NCI-H748 treated with DMSO at 0.1 percent for 48 hours (cell line): ENCODE data around the gene PLEKHN1.
"Not testable (repeated sequence)": the region's sequence is repeated elsewhere in the genome, so short reads cannot be mapped to it uniquely, and the experiment has no call there.

Experiments
- DNase-seq: peaks from one replicate; lab custom pipeline; 2025; lab: John Stamatoyannopoulos, UW

PLEKHN1 gene

DNA sequence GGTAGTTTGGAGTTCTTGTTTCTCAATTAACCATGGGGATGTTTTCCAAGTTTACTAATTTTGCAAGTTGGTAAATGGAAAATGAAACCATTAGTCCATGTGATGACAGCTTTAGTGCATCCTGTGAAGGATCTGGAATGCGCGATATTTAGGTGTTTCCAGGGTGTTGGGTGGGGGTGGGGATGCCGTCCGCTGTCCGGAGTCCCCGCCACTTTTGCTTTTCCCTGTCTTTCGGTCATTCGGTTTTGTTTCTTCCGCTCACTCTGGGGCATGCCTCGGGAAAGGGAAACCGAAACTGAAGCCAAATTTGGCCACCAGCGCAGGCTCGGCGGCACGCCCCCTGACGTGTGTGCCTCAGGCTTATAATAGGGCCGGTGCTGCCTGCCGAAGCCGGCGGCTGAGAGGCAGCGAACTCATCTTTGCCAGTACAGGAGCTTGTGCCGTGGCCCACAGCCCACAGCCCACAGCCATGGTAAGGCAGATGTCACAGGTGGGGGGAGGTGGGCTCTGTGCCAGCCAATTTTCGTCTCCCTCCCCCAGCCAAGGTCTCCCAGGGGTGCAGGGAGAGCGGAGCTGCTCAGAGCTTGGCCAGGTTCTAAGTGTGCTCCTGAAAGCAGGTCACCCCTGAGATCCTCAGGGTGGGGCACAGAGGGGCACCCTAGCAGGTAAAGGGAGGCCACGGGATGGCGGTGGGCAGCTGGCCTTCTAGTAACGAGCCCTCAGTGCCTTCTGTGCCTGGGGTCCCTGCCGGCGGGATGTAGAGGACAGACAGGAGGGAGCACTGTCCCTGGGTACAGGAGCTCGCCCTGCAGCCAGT, 47.0 kb downstream of the PLEKHN1 start, which contains the start of gene ISG15:
ISG15 (plus strand) TSS at position 393 of the 817 bp plus-strand sequence; CDS start at position 470, 77 bp downstream.
- DNase-seq: peak; percentile 35

DNA sequence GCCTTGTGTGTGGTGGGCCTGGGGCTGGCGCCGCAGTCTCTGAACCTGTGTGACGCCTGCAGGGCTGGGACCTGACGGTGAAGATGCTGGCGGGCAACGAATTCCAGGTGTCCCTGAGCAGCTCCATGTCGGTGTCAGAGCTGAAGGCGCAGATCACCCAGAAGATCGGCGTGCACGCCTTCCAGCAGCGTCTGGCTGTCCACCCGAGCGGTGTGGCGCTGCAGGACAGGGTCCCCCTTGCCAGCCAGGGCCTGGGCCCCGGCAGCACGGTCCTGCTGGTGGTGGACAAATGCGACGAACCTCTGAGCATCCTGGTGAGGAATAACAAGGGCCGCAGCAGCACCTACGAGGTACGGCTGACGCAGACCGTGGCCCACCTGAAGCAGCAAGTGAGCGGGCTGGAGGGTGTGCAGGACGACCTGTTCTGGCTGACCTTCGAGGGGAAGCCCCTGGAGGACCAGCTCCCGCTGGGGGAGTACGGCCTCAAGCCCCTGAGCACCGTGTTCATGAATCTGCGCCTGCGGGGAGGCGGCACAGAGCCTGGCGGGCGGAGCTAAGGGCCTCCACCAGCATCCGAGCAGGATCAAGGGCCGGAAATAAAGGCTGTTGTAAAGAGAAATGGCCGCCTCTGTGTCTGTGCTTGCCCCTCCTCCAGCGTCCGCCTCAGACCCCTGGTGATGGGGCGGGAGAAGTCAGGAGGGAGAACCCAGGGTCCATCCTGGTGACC, 47.8 kb downstream of the PLEKHN1 start:
- DNase-seq: no peak

DNA sequence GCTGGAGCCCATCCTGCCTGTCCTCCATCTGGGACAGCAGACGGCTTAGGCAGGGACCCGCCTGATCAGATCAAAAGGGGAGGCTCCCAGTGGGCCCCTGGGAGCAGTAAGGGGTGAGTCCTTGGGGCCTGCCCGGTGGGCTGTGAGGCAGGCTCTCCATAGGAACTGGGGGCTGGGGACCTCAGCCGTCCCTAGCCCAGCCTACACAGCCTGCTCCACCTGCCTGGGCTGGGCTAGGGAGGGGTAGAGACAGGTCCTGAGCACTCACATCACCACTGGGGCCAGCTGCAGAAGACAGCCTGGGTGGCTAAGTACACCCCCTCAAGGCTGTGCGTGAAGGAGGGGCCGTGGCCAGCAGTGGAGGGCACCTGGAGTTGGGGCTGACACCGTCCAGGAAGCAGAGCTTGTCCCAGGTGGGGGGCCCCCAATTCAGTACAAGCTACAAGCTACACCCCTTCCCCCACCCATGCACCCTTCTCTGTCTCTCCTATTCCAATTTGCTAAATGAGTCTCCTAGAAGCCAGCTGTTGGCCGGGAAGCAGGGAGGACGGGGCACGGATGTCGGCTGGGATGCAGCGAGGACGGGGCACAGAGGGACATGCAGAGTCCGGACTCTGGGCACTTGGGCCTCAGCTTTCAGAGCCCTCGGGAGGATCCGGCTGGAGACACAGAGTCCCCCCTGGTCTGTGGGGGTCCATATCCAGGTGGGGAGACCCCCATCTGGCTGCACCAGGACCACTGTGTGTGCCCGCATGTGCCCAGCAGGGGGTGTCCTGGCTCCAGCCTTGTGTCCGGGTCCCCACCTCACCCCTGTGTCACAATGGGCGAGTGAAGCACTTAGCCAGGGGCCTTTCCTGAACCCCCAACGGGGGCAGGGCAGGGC, 48.8 kb downstream of the PLEKHN1 start:
- DNase-seq: no peak

DNA sequence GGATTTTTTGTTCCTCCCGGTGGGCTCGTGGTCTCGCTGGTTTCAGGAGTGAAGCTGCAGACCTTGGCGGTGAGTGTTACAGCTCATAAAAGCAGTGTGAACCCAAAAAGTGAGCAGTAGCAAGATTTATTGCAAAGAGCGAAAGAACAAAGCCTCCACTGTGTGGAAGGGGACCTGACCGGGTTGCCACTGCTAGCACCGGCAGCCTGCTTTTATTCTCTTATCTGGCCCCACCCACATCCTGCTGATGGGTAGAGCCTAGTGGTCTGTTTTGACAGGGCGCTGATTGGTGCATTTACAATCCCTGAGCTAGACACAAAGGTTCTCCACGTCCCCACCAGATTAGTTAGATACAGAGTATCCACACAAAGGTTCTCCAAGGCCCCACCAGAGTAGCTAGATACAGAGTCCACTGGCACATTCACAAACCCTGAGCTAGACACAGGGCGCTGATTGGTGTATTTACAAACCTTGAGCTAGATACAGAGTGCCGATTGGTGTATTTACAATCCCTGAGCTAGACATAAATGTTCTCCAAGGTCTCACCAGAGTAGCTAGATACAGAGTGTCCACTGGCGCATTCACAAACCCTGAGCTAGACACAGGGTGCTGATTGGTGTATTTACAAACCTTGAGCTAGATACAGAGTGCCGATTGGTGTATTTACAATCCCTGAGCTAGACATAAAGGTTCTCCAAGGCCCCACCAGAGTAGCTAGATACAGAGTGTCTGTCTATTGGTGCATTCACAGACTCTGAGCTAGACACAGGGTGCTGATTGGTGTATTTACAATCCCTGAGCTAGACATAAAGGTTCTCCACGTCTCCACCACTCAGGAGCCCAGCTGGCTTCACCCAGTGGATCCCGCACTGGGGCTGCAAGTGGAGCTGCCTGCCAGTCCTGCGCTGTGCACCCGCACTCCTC, 51.4 kb downstream of the PLEKHN1 start:
- DNase-seq: not testable (repeated sequence)

DNA sequence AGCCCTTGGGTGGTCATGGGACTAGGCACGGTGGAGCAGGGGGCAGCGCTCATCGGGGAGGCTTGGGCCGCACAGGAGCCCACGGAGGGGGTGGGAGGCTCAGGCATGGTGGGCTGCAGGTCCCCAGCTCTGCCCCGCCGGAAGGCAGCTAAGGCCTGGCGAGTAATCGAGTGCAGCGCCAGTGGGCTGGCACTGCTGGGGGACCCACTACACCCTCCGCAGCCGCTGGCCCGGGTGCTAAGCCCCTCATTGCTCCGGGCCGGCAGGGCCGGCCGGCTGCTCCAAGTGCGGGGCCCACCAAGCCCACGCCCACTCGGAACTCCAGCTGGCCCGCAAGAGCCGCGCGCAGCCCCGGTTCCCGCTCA, 52.0 kb downstream of the PLEKHN1 start:
- DNase-seq: not testable (repeated sequence)

DNA sequence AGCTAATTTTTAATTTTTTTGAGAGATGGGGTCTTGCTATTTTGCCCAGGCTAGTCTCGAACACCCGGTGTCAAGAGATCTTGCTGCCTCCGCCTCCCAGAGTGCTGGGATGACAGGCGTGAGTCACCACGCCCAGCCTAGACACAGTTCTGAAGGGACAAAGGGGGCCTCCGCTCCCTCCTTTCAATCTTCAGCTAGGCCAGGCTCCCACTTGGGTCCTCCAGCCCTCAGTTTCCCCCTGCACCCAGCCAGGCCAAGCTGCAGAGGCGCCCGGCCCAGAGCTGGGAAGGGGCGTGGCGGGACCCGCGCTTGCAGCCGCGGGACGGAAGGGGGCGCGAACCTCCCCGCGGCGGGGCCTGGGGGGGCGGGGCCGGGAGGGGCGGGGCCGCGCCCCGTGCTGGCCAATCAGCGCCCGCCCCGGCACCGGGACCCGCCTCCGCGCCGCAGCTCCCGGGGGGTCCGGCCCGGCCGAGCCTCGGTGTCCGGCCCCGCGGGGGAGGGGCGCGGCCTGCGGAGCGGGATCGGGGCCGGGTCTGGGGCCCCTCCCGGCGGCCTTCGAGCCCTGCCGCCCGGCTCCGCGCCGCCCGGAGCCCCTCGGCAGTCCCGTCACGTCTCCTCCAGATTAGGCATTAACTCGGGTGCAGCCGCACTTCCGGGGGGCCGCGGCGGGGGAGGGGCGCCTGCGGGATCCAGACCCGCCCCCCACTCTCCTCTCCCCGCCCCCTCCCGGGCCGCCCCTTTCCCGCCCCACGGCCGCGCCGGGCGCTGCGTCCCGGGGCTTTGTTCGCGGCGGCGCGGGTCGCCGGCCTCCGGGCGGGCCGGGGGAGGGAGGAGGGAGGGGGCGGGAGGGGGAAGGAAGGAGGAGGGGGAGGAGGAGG, 53.1 kb downstream of the PLEKHN1 start:
- peak; percentile 8 for DNase-seq

DNA sequence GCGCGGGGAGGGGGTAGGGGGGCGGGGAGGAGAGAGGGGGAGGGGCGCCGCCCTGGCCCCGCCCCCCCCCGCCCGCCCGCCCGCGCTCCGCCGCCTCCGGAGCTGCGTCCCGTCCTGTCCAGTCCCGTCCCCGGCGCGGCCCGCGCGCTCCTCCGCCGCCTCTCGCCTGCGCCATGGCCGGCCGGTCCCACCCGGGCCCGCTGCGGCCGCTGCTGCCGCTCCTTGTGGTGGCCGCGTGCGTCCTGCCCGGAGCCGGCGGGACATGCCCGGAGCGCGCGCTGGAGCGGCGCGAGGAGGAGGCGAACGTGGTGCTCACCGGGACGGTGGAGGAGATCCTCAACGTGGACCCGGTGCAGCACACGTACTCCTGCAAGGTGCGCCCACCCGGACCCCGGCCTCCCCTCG, 53.7 kb downstream of the PLEKHN1 start, which contains the start of gene AGRN:
AGRN (plus strand) TSS at position 121 of the 405 bp plus-strand sequence; CDS start at position 174, 53 bp downstream.
- no peak for DNase-seq

DNA sequence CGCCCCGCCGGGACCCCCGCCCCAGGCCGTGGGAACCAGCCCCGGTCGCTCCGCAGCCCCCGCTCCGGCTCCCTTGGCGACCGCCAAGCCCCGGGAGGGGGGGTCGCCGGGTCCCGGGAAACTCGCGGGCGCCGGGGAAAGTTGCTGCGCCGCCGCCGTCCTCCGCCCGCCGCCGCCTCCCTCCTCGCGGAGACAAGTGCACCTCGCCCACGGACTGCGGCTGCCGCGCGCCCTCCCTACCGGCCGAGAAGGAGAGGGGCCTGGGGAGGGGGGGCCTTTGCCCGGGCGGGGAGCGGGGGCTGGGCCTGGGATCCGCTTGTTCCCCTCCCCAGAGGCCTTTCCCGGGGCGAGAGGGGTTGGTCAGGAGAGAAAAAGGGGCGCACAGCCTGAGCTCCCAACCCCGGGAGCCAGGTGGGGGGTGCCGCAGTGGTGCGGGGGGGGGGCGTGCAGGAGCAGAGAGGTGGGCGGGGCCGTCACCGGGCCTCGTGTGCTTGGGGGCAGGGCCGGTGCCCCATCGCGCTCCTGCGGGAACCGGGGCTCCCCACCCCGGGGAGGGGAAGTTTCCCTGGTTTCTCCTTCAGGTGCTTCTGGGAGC, 54.2 kb downstream of the PLEKHN1 start:
- no peak for DNase-seq

DNA sequence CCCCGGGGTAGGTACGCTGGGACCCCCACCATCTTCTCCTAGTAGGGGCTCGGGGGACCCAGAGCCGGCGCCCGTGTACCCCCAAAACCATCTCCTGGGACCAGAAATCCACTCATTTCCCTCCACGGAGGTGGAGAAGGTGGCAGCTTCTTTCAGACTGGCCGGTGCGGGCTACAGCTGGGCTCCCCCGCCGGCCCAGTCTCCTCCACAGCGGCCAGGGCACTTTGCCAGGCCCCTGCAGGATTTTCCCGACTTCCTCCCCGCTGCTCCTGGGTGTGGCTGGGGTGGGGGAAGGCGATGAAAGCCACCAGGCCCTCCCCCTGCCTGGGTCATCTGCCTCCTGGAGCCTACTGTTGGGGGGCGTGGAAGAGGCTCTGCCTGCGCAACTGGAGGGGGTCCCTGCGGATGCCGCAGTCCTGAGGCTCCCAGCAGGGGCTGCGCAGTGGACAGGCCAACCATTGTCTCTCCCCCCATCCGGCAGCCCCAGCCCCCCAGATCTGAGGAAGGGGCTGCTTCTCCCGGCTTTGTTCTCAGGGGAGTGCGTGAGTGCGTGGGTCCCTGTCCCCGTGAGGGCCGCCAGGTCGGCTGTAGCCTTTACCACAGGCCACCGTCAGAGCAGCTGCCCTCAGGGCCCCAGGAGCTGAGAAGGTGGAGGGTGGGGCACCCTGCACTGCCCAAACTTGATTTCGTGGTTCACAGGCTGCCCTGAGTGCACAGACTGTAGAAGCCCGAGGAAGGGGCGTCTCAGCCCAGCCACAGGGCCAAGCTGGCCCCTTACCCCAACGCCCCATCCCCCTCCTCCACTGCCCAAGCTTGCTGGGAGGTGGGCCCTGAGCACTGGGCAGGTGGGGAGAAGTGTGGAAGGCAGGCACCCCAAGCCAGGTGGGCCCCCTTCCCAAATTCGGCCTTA, 55.0 kb downstream of the PLEKHN1 start:
- peak; percentile 26 for DNase-seq

DNA sequence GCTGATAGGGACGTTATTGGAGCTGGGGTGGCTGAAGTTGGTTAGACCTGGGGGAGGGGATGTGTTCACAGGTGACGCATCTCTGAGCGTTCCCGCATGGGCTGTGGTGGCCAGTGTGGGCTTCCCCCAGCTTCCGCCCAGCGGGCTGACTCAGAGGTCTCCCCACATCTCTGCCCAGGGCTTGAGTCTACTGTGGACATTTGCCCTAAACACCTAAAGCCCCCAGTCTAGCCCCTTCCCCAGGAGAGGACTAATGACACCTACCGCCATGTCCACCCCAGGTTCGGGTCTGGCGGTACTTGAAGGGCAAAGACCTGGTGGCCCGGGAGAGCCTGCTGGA, 55.6 kb downstream of the PLEKHN1 start:
- no peak for DNase-seq

DNA sequence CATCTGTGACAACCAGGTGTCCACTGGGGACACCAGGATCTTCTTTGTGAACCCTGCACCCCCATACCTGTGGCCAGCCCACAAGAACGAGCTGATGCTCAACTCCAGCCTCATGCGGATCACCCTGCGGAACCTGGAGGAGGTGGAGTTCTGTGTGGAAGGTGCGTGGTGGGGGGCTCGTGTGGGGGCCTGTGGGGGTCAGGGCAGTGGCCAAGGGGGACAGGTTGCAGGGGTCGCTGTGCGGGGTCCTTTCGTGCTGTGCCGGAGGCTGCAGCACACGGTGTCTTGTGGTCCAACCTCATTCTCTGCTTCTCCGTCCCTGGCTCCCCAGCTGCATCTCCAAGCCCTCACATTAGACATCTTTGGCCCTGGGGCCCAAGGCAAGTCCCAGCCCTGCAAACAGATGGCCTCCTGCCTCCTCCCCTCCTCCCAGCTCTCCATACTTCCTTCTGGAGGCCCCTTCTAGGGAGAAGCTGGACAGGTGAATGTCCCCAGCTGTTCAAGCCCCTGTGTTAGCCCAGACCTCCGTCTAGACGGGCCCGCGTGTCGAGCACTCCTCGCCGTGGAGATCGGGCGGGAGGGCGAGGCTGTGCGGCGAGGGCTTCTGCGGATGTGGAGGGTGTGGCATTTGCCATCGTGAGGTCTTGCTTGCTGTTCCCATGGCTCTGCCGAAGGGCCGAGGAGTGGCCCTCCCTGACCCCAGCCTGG, 56.2 kb downstream of the PLEKHN1 start:
- no peak for DNase-seq

DNA sequence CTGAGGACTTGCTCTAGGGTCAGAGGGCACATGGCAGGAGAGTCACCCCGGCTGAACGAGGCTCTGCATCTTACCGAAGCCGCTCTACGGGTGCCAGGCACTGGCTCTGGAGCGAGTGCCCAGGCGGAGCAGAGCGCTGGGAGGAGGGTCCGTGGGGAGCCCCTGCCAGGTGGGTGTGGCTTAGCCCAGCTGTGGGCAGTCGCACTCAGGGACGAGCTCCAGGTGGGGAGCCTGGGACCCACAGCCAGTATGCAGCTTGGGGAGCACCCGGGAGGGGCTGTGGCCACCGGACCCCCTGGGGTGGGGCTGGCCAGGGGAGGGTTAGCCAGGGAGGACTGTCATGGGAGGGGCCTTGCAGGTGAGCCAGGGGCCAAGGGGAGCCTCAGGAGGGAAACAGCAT, 57.4 kb downstream of the PLEKHN1 start:
- no peak for DNase-seq

DNA sequence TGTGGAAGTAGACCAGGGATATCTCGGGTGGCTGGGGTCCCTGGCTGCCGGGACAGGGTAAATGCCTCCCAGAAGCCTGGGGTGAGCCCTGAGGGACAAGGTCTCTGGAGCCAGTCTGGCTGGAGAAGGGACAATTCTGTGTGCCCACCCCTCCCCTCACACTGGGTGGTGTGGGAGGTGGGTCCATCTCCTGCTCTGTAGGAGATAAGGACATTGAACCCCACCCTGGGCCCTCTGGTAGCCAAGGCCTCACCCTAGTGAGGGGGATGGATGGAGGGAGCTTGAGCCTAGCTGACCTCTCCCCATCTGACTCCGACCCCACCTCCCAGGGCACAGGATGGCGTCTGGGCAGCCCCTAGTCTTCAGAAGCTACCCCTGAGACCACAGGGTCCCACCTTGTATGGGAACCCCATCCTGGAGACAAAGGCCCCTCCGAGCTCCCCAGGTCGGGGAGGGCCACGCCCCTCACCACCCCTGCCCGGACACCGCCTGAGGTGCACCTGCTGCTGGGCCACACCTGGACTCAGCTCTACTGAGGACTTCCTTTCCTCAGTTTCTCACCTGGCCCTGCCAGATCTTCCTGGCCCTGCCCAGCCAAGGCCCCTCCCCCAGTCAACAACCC, 58.0 kb downstream of the PLEKHN1 start:
- DNase-seq: no peak

DNA sequence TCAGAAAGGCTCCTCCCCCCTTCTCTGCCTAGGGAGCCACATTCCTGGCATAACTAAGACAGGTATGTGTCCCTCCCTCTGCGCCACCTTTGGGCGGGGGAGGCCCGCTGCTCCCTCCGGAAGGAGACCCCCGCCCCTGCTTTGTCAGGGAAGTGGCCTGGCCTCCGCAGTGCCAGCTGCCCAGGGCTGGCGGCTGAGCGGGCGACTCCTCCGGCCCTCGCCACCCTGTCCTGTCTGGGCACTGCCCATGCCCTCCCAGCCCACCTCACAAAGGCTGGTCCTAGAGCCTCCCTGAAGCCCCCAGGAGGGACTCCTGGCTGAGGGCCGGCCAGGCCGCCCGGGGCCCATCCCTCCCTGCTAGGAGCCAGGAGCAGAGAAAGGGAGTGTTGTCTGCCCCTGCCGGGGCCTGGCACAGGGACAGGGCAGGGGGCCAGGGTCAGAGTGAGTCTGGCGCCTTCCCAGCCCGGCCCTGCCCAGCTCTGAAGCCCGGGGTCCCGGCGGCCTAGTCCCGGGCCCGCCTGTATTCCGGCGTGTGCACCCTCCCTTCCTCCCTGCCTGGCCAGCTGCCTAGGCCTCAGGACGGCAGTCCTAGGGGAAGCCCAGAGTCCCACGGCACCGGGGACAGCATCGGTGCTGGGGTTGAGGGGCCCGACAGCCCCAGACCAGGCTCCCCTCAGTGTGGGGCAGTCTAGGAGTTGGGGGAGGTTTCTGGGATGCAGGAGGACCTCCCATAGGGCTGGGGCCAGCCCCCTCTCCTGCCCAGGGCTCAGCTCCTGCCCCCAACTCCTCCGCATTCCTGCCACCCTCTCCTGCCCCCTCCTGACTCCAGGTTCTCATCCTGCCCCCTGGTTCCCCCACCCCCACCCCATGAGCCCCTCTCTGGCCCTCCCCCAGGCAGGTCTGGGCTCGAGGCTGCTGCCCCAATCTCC, 58.8 kb downstream of the PLEKHN1 start:
- DNase-seq: no peak
